A549 (cell line): ENCODE results near the gene FAM53B. TPM values are rescaled to one million over a fixed set of nuclear protein-coding genes. Genes with fewer than 3 reads are reported as not detected.

ENCODE experiments used
- ATAC-seq, 2 experiments: fragments of 200-7000 bp in 1 of 2; fragments of >200 bp in 1 of 2; cut with Nextera tagmentation in 1 of 2; cut with Tn5 transposase in 1 of 2; 3 replicates each; pipeline versions ENCODE4 v1.8.0 to v1.9.1; 2018 to 2020; ENCODE audit warnings: mild to moderate bottlenecking in 1 of 2, moderate library complexity in 1 of 2
- CTCF ChIA-PET: fragments of 300-600 bp; sonication (Branson Sonifier 250); formaldehyde crosslinking; extraction: SDS; loops from one replicate; lab custom pipeline; 2021; ENCODE audit warnings: antibody characterized with exemption, inconsistent platforms; lab: Yijun Ruan, JAX
- POLR2A ChIA-PET: fragments of 350-600 bp; formaldehyde crosslinking; extraction: SDS; loops from one replicate; lab custom pipeline; 2021; ENCODE audit warnings: antibody characterized with exemption, inconsistent platforms; lab: Yijun Ruan, JAX
- DNase-seq, 2 experiments: peaks; one replicate each; pipeline versions ENCODE4 v3.0.0 to v3.0.0-alpha.2; 2011 to 2016; ENCODE audit warnings: low read depth in 1 of 2, low spot score in 1 of 2
- FAIRE-seq: peaks from 2 replicates; lab custom pipeline; 2011; peaks lifted over from hg19 to GRCh38; lab: Jason Lieb, UNC
- H3K27ac ChIP-seq, 2 experiments: fragments of >200 bp; sonication (Bioruptor Twin); formaldehyde crosslinking; 3 replicates each; pipeline ENCODE4 v1.5.1; 2016 to 2017
- H3K4me1 ChIP-seq: fragments of >200 bp; sonication (Bioruptor Twin); formaldehyde crosslinking; 3 replicates; pipeline ENCODE4 v1.6.1; 2016
- H3K4me2 ChIP-seq: fragments of >200 bp; sonication (Bioruptor Twin); formaldehyde crosslinking; 3 replicates; pipeline ENCODE4 v1.6.1; 2016
- H3K4me3 ChIP-seq: fragments of >200 bp; sonication (Bioruptor Twin); formaldehyde crosslinking; 3 replicates; pipeline ENCODE4 v1.5.1; 2016
- H3K9me3 ChIP-seq: fragments of >200 bp; sonication (Bioruptor Twin); formaldehyde crosslinking; 3 replicates; pipeline ENCODE4 v1.6.1; 2016
- BCL3 ChIP-seq: fragments of >200 bp; sonication (Bioruptor Twin); formaldehyde crosslinking; IDR thresholded peaks from 3 replicates; pipeline ENCODE4 v1.6.1; 2016
- CBX2 ChIP-seq: fragments of 200-600 bp; sonication (generic); IDR thresholded peaks from 2 replicates; pipeline ENCODE4 v1.6.1; 2016; ENCODE audit warnings: low read depth, mild to moderate bottlenecking, borderline replicate concordance
- CBX8 ChIP-seq: fragments of 200-600 bp; sonication (generic); IDR thresholded peaks from 2 replicates; pipeline ENCODE4 v1.6.1; 2016
- CHD2 ChIP-seq: fragments of 150-350 bp; IDR thresholded peaks from 2 replicates; pipeline ENCODE4 v1.6.1; 2014; ENCODE audit warnings: low read length; ENCODE audit not compliant: partially characterized antibody
- ELK1 ChIP-seq: fragments of 150-350 bp; IDR thresholded peaks from 2 replicates; pipeline ENCODE4 v1.6.1; 2014; ENCODE audit warnings: low read depth, mild to moderate bottlenecking, low read length
- EP300 ChIP-seq, 2 experiments: fragments of >200 bp; sonication (Bioruptor Twin); formaldehyde crosslinking; IDR thresholded peaks; 2 replicates in 1 of 2; 3 replicates in 1 of 2; pipeline ENCODE4 v1.6.1; 2016 to 2017
- FOSB ChIP-seq: fragments of 250-450 bp; sonication (Bioruptor Pico); IDR thresholded peaks from 2 replicates; pipeline ENCODE4 v1.5.0; 2020; ENCODE audit warnings: mild to moderate bottlenecking, moderate library complexity
- FOXS1 ChIP-seq: fragments of 250-450 bp; sonication (Bioruptor Pico); IDR thresholded peaks from 2 replicates; pipeline ENCODE4 v1.5.0; 2020; ENCODE audit warnings: mild to moderate bottlenecking, moderate library complexity
- GATA3 ChIP-seq: IDR thresholded peaks from 2 replicates; pipeline ENCODE4 v1.6.1; 2012; ENCODE audit warnings: borderline replicate concordance
- HOXB13 ChIP-seq: fragments of 250-450 bp; sonication (Bioruptor Pico); IDR thresholded peaks from 2 replicates; pipeline ENCODE4 v1.5.0; 2020; ENCODE audit warnings: low read depth, mild to moderate bottlenecking, moderate library complexity
- JUN ChIP-seq, 2 experiments: fragments of >200 bp; sonication (Bioruptor Twin); formaldehyde crosslinking; IDR thresholded peaks; 2 replicates in 1 of 2; 3 replicates in 1 of 2; pipeline ENCODE4 v1.6.1; 2016 to 2017
- JUNB ChIP-seq: fragments of >200 bp; sonication (Bioruptor Twin); formaldehyde crosslinking; IDR thresholded peaks from 2 replicates; pipeline ENCODE4 v1.6.1; 2016
- MAFK ChIP-seq: fragments of 450-650 bp; IDR thresholded peaks from 2 replicates; pipeline ENCODE4 v1.6.1; 2014; ENCODE audit not compliant: partially characterized antibody
- MYC ChIP-seq: IDR thresholded peaks from 2 replicates; pipeline ENCODE4 v1.6.1; 2012; ENCODE audit warnings: mild to moderate bottlenecking, inconsistent platforms, low read length, improper control_type of control experiment, borderline replicate concordance
- NFE2L2 ChIP-seq: fragments of 150-350 bp; conservative IDR thresholded peaks from 2 replicates; pipeline ENCODE4 v1.6.1; 2014; ENCODE audit warnings: low read length
- NPAS2 ChIP-seq: fragments of 250-450 bp; sonication (Bioruptor Pico); IDR thresholded peaks from 2 replicates; pipeline ENCODE4 v1.8.0; 2022; ENCODE audit warnings: mild to moderate bottlenecking, moderate library complexity, borderline replicate concordance
- NR3C1 ChIP-seq: fragments of >200 bp; sonication (Bioruptor Twin); formaldehyde crosslinking; IDR thresholded peaks from 3 replicates; pipeline ENCODE4 v1.6.1; 2017
- PHF8 ChIP-seq: fragments of 200-600 bp; sonication (generic); IDR thresholded peaks from 2 replicates; pipeline ENCODE4 v1.6.1; 2016; ENCODE audit warnings: low read depth, mild to moderate bottlenecking, antibody characterized with exemption, moderate library complexity, borderline replicate concordance
- RAD21 ChIP-seq, 2 experiments: fragments of >200 bp in 1 of 2; sonication (Bioruptor Twin) in 1 of 2; formaldehyde crosslinking in 1 of 2; IDR thresholded peaks in 1 of 2; conservative IDR thresholded peaks in 1 of 2; 2 replicates in 1 of 2; 3 replicates in 1 of 2; pipeline ENCODE4 v1.6.1; 2012 to 2018; ENCODE audit warnings: inconsistent platforms in 1 of 2
- RCOR1 ChIP-seq: fragments of 150-350 bp; IDR thresholded peaks from 2 replicates; pipeline ENCODE4 v1.6.1; 2014; ENCODE audit warnings: antibody characterized with exemption, low read length, low read depth
- SMC3 ChIP-seq: fragments of >200 bp; sonication (Bioruptor Twin); formaldehyde crosslinking; IDR thresholded peaks from 3 replicates; pipeline ENCODE4 v1.6.1; 2018; ENCODE audit warnings: inconsistent platforms
- ZC3H11A ChIP-seq: fragments of 450-650 bp; IDR thresholded peaks from 2 replicates; pipeline ENCODE4 v1.6.1; 2014; ENCODE audit warnings: antibody characterized with exemption, mild to moderate bottlenecking
- WGBS: methylation state at CpG from one replicate; pipeline ENCODE4 v1.1.6; 2017; ENCODE audit errors: missing lambda C conversion rate; 5-methylcytosine and 5-hydroxymethylcytosine counted together
- polyA plus RNA-seq, 4 experiments: library from polyadenylated mRNA; depleted of rRNA in 3 of 4; stranded (reverse); fragments of >200 nt; fragmentation: RNase III in 1 of 4; extraction: RNeasy Plus Mini Kit Qiagen cat#74134 plus additional on column Dnase treatment in 1 of 4; gene quantifications; 2 replicates in 3 of 4; 3 replicates in 1 of 4; pipeline ENCODE4 v1.2.3, GENCODE V29; 2011 to 2017
- TF ChIP-seq, protein P1 (sequence below): IDR thresholded peaks from 2 replicates; pipeline ENCODE4 v1.6.1; 2012
- TF ChIP-seq, protein P2 (sequence below): IDR thresholded peaks from 2 replicates; pipeline ENCODE4 v1.6.1; 2012; ENCODE audit warnings: low read depth, borderline replicate concordance

FAM53B gene
- polyA plus RNA-seq, 2 of the 4 experiments (the other 2 are of a cell fraction), result 5.1 to 8.5 TPM

GRCh38 chr10:124659380-124659779 lies 84.8 kb downstream of the FAM53B start:
- CTCF ChIA-PET, result interaction anchor here (0.6 to 1.4 kb wide), 4 partner anchors 40 to 131 kb away, joined by 3 to 4 read pairs (median 3); no protein-coding TSS in a partner anchor
- no peak for ATAC-seq
- no peak for FAIRE-seq
- no peak for DNase-seq
- TF ChIP-seq EP300 (IDR thresholded peaks at IDR 0.05), result no peak
- no peak for TF ChIP-seq FOXS1 (CRISPR knock-in tag)
- TF ChIP-seq MYC, result no peak
- no peak for TF ChIP-seq JUN (IDR thresholded peaks at IDR 0.05)
- TF ChIP-seq NR3C1, result no peak
- TF ChIP-seq ZC3H11A, result no peak
- TF ChIP-seq SMC3, result no peak
- TF ChIP-seq MAFK, result no peak
- TF ChIP-seq NFE2L2, result no peak
- TF ChIP-seq, all 56 proteins: peak for 0
- Histone ChIP-seq H3K4me2 (no peak overlapping the region), H3K27ac (no peak overlapping the region), H3K4me3 (no peak overlapping the region), H3K9me3 (no peaks in the 10 kb centered on the region), H3K4me1 (no peaks in the 10 kb centered on the region)
- WGBS, result 46% methylated on average over 2 of the region's 2 CpGs
- POLR2A ChIA-PET, result interaction anchor here (0.6 kb wide), 1 partner anchor 12 kb away, joined by 3 read pairs; no protein-coding TSS in a partner anchor

DNA sequence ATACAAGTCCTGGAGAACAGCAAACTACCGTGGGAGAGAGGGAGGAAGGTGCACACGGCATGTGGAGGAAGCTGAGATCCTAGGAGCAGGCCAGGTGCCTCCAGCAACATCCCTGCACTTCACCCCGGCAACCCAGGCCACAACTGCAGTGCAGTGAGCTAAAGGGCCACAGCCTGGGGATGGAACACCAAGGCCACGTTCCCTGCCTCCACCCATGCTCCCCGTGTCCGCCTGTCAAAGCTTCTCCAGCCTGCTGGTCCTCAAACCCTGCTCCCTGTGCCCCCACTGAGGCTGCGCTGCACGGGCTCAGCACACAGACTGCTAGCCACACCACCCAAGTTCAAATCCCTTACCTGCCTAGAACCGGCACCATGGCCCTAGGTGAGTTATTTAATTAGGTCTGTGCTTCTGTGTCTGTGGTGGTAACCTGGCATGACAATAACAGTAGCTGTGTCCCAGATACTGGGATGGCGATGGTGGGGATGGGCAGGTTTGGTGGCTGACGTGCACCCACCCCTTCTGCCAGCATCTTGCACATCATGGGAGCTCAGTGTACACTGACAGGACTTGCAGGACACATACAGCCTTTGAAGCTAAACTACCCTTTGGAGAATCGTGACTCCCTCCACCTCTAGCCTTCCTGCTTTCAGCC lies 85.5 kb downstream of the FAM53B start:
- no peaks in the 10 kb centered on the region for H3K9me3 ChIP-seq
- no peaks in the 10 kb centered on the region for H3K4me1 ChIP-seq
- TF ChIP-seq MAFK, result no peak
- no peak for TF ChIP-seq FOSB (CRISPR knock-in tag)
- no peak for TF ChIP-seq SMC3
- TF ChIP-seq JUNB, result no peak
- TF ChIP-seq, protein P1, sequence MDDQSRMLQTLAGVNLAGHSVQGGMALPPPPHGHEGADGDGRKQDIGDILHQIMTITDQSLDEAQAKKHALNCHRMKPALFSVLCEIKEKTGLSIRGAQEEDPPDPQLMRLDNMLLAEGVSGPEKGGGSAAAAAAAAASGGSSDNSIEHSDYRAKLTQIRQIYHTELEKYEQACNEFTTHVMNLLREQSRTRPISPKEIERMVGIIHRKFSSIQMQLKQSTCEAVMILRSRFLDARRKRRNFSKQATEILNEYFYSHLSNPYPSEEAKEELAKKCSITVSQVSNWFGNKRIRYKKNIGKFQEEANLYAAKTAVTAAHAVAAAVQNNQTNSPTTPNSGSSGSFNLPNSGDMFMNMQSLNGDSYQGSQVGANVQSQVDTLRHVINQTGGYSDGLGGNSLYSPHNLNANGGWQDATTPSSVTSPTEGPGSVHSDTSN, result no peak
- TF ChIP-seq CBX2, result no peak
- no peak for TF ChIP-seq CBX8
- TF ChIP-seq RCOR1, result no peak
- no peak for TF ChIP-seq GATA3
- no peak for TF ChIP-seq RAD21 (conservative IDR thresholded peaks at IDR 0.05 in 1 of 2, IDR thresholded peaks at IDR 0.05 in 1 of 2)
- TF ChIP-seq CHD2, result no peak
- TF ChIP-seq NPAS2 (CRISPR knock-in tag), result no peak
- no peak for TF ChIP-seq PHF8
- TF ChIP-seq, protein P2, sequence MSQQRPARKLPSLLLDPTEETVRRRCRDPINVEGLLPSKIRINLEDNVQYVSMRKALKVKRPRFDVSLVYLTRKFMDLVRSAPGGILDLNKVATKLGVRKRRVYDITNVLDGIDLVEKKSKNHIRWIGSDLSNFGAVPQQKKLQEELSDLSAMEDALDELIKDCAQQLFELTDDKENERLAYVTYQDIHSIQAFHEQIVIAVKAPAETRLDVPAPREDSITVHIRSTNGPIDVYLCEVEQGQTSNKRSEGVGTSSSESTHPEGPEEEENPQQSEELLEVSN, result no peak
- no peak for TF ChIP-seq ELK1
- no peak for TF ChIP-seq NFE2L2
- TF ChIP-seq BCL3, result no peak
- no peak for TF ChIP-seq HOXB13 (CRISPR knock-in tag)
- TF ChIP-seq NR3C1, result no peak
- ATAC-seq, result no peak
- H3K27ac ChIP-seq, result no peak overlapping the region
- no peak overlapping the region for H3K4me3 ChIP-seq
- CTCF ChIA-PET, result interaction anchor here (0.6 to 1.4 kb wide), 4 partner anchors 40 to 131 kb away, joined by 3 to 4 read pairs (median 3); no protein-coding TSS in a partner anchor
- FAIRE-seq, result no peak
- WGBS, result 89% methylated on average over 12 of the region's 12 CpGs
- POLR2A ChIA-PET, result interaction anchor here (0.6 kb wide), 1 partner anchor 13 kb away, joined by 3 read pairs; no protein-coding TSS in a partner anchor
- H3K4me2 ChIP-seq, result no peak overlapping the region
- no peak for DNase-seq
